HG02763 (cell line): ENCODE results near the gene POLL.
A peak's percentile ranks its signal among the peaks of the same experiment; 100 is the strongest.
"Not testable (repeated sequence)": the region's sequence is repeated elsewhere in the genome, so short reads cannot be mapped to it uniquely, and the experiment has no call there.

Source experiments
- ATAC-seq: cut with Tn5 transposase; IDR thresholded peaks from one replicate; pipeline ENCODE4 v1.9.1; 2021; ENCODE audit warnings: mild to moderate bottlenecking, moderate library complexity; ENCODE audit not compliant: unreplicated experiment

Gene POLL

GRCh38 chr10:101587725-101588653 lies at the start of gene POLL, which contains the start of gene DPCD:
Gene POLL, minus strand, starts transcription at chr10:101588257. Its CDS starts 897 bp downstream, at chr10:101587360.
Gene DPCD, plus strand, starts transcription at chr10:101588321. Its CDS starts 16 bp downstream, at chr10:101588337.
- peak; percentile 92 for ATAC-seq

GRCh38 chr10:101633510-101633909 lies 45.5 kb upstream of the POLL start:
- ATAC-seq, result not testable (repeated sequence)

GRCh38 chr10:101631821-101632475 lies 43.9 kb upstream of the POLL start:
- ATAC-seq, result no peak

- no peak for ATAC-seq
Observed at GRCh38 chr10:101630633-101630920, 42.5 kb upstream of the POLL start.

- no peak for ATAC-seq
Observed at GRCh38 chr10:101629837-101630632, 42.0 kb upstream of the POLL start.

GRCh38 chr10:101625821-101626412 lies 37.9 kb upstream of the POLL start:
- ATAC-seq, result no peak

GRCh38 chr10:101624526-101625102 lies 36.6 kb upstream of the POLL start:
- no peak for ATAC-seq

GRCh38 chr10:101623528-101623927 lies 35.5 kb upstream of the POLL start:
- no peak for ATAC-seq

- no peak for ATAC-seq
Observed at GRCh38 chr10:101619983-101620382, 31.9 kb upstream of the POLL start.

GRCh38 chr10:101618871-101619270 lies 30.8 kb upstream of the POLL start:
- ATAC-seq, result no peak

GRCh38 chr10:101617824-101618568 lies 29.9 kb upstream of the POLL start:
- ATAC-seq, result no peak

- ATAC-seq, result no peak
Observed at GRCh38 chr10:101617102-101617823, 29.2 kb upstream of the POLL start.

- no peak for ATAC-seq
Observed at GRCh38 chr10:101616415-101617101, 28.5 kb upstream of the POLL start.

- ATAC-seq, result no peak
Observed at GRCh38 chr10:101615525-101616116, 27.6 kb upstream of the POLL start.

- no peak for ATAC-seq
Observed at GRCh38 chr10:101614663-101615524, 26.8 kb upstream of the POLL start.

GRCh38 chr10:101613646-101614045 lies 25.6 kb upstream of the POLL start:
- ATAC-seq, result no peak

- no peak for ATAC-seq
Observed at GRCh38 chr10:101612872-101613271, 24.8 kb upstream of the POLL start.
